Esophagus squamous epithelium (tissue), 4 donors: ENCODE measurements around the gene ST7.

Experiments used
- CTCF ChIP-seq, 6 experiments: fragments of 450-650 bp in 4 of 6; fragments of 200-600 bp in 2 of 6; sonication (generic) in 2 of 6; IDR thresholded peaks; one replicate each; pipeline ENCODE4 v1.5.1; 2016 to 2019; ENCODE audit warnings: antibody characterized with exemption in 6 of 6, mild to moderate bottlenecking in 4 of 6, moderate library complexity in 4 of 6
- POLR2A ChIP-seq, 4 donors: fragments of 450-650 bp; IDR thresholded peaks; one replicate each; pipeline ENCODE4 v1.6.1; 2017; ENCODE audit warnings: antibody characterized with exemption in 4 of 4, mild to moderate bottlenecking in 4 of 4, moderate library complexity in 3 of 4

GRCh38 chr7:117012696-117013095 is 59.4 kb downstream of the ST7 start:
- peak in 3 of 6 experiments; percentile 9 to 46 (median 28) for TF ChIP-seq CTCF (IDR thresholded peaks at IDR 0.05)
- no peak for TF ChIP-seq POLR2A (IDR thresholded peaks at IDR 0.05)
